Stimulated activated CD8-positive, alpha-beta memory T cell treated with anti-CD3 and anti-CD28 coated beads, Interleukin-15, amount 100 ng/mL, for 48 hours (primary cell): Measurements from ENCODE around the gene DNAJC18.
A peak's percentile ranks its signal among the peaks of the same experiment; 100 is the strongest.
"Not testable (repeated sequence)": the region's sequence is repeated elsewhere in the genome, so short reads cannot be mapped to it uniquely, and the experiment has no call there.

Experiments
- DNase-seq, 2 donors: peaks; one replicate each; pipeline ENCODE4 v3.0.0-alpha.2; 2020; ENCODE audit warnings: low read depth in 2 of 2

The DNAJC18 gene

GRCh38 chr5:139439013-139439903 lies at the start of gene DNAJC18:
Gene DNAJC18, minus strand, starts transcription at chr5:139439525. Its CDS starts 80 bp downstream, at chr5:139439445.
- DNase-seq: peak; percentile 86 to 89

DNA sequence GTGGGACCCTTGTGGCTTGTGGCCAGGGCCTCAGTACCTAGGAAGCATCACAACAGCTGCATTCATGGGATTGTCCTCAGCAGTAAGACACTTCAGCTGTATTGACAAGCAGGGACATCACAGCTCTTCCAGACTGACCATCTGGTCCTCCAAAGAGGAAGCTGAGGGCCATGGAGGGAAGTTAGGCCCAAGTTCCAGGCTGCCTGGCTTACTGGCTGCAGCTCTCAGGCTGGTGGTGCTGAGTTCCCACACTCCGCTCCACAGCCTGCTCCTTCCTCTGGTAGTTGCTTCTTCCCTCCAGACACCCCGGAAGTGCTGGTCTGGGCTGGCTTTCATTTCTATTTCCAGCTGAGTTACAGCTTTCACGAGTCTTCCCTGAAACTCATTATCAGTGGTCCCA lies 48.9 kb upstream of the DNAJC18 start:
- DNase-seq: no peak

DNA sequence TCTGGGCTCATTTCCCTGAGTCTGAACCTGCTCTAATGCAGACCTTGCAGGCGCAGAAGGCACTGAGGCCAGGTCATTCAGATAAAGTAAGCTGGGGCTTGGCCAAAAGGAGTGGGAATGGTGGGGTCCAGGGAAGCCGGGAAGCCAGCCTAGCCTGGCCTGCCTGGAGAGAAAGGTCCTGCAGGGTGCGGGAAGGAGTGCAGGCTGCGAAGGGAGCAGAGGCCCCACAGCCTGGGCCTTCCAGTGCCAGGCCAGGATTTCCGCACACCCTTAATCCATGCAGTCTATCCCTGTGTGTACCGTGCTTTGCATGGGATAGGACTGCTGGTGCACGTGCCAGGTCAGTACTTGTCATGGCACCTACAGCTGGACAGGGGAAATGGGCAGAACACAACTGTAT lies 46.9 kb upstream of the DNAJC18 start:
- no peak for DNase-seq

- not testable (repeated sequence) for DNase-seq
Observed at GRCh38 chr5:139482890-139483208, 43.5 kb upstream of the DNAJC18 start.

GRCh38 chr5:139482050-139482889 lies 42.9 kb upstream of the DNAJC18 start, which contains the start of gene STING1:
Gene STING1, minus strand, starts transcription at chr5:139482758. Its CDS starts 1,054 bp downstream, at chr5:139481704.
- DNase-seq: peak; percentile 32 to 36

DNA sequence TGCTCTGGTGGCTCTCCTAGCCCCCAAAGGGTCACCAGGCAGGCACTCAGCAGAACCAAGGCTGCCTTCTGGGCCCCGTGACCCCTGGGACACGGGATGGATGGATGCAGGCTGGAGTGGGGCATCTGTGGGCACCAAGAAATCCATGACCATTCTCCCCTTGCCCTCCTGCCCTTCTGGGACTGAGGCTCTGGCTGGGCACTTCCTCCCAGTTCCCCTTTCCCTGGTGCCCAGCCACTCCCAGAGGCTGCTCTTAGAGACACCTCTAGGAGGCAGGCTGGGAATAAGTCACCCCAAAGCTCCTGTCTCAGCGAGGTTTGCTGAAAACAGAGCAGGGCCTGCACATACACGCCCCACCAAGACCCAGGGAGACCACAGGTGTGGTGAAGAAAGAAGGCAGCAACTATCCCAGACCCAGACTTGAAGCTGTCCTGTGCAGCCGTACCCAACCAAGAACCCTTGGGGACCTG lies 42.3 kb upstream of the DNAJC18 start:
- DNase-seq: no peak

DNA sequence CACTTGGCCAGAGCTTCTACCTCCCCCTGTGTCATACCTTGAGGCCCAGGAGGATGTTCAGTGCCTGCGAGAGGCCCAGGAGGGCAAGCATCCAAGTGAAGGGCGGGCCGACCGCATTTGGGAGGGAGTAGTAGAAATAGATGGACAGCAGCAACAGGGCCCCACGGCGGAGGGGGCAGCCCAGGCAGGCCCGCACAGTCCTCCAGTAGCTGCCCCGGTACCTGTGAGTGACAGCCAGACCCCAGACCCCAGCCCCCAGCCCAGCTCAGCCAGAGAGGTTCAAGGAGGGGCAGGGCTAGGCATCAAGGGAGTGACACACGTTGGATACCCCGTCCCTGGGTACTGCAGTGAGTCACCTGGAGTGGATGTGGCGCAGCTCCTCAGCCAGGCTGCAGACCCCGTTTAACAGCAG lies 41.8 kb upstream of the DNAJC18 start:
- DNase-seq: no peak

GRCh38 chr5:139479729-139480128 lies 40.4 kb upstream of the DNAJC18 start:
- DNase-seq: not testable (repeated sequence)

GRCh38 chr5:139478657-139479423 lies 39.5 kb upstream of the DNAJC18 start:
- DNase-seq: not testable (repeated sequence)

DNA sequence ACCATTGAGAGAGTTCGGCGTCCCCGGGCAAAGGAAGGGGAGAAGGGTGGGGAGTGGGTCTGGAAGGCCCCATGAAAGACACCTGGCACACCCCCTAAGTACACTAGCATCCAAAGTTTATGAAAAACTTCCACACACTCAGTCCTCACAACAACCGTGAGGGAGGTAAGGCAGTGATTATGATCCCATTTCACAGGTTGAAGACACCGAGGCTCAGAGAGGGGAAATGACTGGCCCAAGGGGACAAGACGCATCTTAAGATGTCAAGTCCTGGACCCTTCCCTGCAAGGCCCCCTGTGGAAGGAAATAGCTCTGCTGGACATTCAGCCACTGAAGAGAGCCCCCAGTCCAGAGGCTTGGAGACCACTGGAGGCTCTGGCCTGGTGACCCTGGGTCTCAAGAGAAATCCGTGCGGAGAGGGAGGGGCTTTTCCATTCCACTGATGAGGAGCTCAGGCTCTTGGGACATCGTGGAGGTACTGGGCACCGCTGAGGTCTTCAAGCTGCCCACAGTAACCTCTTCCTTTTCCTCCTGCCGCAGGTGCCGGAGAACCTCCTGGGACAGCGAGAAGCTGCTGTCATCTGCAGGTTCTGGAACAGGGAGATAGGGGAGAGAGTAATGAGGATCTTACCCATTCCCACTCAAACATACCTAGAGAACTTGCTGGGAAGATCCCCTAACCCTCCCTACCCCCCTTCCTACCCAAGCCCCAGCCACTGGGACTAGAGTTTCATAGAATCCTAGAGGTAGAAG lies 36.7 kb upstream of the DNAJC18 start:
- no peak for DNase-seq

- DNase-seq: no peak
Observed at GRCh38 chr5:139474890-139475791, 35.8 kb upstream of the DNAJC18 start.

GRCh38 chr5:139473565-139473964 lies 34.2 kb upstream of the DNAJC18 start:
- no peak for DNase-seq

DNA sequence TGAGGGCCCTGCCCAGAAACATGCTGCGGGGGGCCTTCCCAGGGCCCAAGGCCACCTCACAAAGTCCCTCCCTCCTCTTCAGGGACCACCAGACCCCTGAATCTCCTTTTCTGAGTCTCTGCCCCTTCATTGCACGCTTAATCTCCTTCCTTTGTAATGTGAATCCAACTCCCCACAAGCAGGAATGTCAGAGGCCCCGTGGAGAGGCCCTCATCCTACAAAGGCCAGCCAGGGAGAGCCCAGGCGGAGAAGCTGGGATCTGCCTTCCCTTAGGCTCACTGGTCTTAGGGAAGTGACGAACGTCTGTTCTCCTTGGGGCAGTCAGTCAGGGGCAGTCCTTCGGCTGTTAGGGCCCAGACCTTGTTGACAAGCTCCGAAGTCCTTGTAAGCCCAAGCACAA lies 33.8 kb upstream of the DNAJC18 start:
- DNase-seq: no peak

DNA sequence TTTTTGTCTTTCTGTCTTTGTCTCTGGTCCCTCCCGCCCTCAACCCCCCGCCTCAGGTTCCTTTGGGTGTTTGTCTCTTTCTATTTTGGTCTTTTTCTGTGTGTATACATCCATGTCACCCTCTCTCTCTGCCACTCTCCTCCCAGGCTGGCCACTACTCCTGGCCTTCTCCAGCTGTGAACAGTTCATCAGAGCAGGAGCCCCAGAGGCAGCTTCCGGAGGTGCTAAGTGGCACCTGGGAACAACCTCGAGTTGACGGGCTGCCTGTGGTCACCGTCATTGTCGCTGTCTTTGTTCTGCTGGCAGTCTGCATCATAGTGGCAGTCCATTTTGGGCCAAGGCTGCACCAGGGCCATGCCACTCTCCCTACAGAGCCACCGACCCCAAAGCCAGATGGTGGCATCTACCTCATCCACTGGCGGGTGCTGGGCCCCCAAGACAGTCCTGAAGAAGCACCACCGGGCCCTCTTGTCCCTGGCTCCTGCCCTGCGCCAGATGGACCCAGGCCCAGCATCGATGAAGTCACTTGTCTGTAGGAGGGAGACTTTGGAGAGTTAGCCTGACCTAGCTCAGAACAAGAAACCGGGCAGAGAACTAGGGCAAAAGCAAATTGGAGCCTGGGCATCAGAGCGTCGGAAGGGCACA lies 33.2 kb upstream of the DNAJC18 start:
- DNase-seq: no peak

DNA sequence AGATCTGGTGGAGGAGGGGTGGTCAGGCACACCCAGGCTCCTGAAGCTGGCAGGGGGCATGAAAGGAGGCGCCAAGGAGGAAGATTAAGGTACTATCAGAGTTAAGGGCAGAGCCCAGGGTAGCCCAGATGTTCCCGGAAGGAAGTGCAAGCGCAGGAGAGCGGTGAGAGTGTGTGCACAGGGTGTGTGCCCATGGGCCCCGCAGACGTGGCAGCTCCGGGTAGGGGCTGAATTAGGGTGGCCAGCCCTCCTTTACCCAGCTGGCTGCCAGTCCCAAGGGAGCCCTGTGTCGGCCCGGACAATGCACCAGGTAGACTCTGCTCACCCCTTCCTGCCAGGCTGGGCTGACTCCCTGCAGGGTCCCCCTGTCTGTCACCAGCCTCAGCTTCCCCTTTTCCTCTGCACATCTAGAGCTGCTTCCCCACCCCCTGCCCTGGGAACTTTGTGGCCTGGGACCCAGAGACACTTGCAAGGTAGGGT lies 31.5 kb upstream of the DNAJC18 start, which contains the start of gene SMIM33:
TSS of gene SMIM33 (plus strand) at position 184 of the 480 bp plus-strand sequence. CDS start at position 302, 118 bp downstream.
- no peak for DNase-seq

GRCh38 chr5:139468421-139468931 lies 29.2 kb upstream of the DNAJC18 start:
- DNase-seq: no peak

GRCh38 chr5:139462586-139463276 lies 23.4 kb upstream of the DNAJC18 start, which contains the start of gene ECSCR:
Gene ECSCR, minus strand, starts transcription at chr5:139462743. Its CDS starts 73 bp downstream, at chr5:139462670.
- DNase-seq: no peak

GRCh38 chr5:139461698-139462097 lies 22.4 kb upstream of the DNAJC18 start:
- DNase-seq: no peak
